Measurements from ENCODE around the gene GOPC. TPM values are rescaled to one million over a fixed set of nuclear protein-coding genes. Genes with fewer than 3 reads are reported as not detected.

GOPC gene
- total RNA-seq, 2 experiments from 2014 or later, result 14.8 to 16.1 TPM

DNA sequence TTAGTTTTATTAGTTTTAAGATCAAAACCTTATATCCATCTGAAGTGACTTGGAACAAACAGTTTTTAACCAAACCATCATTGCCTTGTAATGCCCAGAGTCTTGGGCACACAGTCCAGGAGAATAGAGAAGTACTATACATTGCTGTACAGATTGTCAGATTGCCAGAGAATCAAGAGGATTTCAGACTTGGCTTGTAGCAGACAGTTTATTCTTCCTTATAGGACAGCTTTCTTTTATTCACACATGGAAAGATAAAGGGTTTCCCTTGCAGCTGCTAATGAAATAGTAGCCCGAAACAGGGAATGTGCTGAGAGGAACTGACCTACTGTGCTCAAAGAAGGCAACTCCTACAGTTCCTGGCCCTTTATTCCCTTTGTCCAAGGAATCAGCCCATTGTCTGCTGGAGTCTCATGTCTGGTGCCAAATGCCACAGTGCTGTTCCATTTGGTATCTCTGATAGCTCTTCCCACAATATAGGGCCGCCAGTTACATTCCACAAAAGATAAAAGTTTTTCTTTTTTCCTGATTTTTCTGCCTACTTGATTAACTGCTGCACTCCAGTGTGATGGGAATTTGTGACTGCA is 89.2 kb downstream of the GOPC start:
- intact Hi-C loops (cut with micrococcal nuclease), result no loop called here
- no peak for DNase-seq
- TF ChIP-seq, protein P1, sequence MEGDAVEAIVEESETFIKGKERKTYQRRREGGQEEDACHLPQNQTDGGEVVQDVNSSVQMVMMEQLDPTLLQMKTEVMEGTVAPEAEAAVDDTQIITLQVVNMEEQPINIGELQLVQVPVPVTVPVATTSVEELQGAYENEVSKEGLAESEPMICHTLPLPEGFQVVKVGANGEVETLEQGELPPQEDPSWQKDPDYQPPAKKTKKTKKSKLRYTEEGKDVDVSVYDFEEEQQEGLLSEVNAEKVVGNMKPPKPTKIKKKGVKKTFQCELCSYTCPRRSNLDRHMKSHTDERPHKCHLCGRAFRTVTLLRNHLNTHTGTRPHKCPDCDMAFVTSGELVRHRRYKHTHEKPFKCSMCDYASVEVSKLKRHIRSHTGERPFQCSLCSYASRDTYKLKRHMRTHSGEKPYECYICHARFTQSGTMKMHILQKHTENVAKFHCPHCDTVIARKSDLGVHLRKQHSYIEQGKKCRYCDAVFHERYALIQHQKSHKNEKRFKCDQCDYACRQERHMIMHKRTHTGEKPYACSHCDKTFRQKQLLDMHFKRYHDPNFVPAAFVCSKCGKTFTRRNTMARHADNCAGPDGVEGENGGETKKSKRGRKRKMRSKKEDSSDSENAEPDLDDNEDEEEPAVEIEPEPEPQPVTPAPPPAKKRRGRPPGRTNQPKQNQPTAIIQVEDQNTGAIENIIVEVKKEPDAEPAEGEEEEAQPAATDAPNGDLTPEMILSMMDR (IDR thresholded peaks at IDR 0.05), result no peak
- H3K27me3 Mint-ChIP-seq, result peaks cover 2% of the 10 kb centered on the region
- POLR2A ChIA-PET, result no interaction called here
- no peak overlapping the region for H3K4me3 Mint-ChIP-seq
- CTCF ChIA-PET, result no interaction called here
- H3K36me3 Mint-ChIP-seq (ENCODE audit: low read depth), result no peaks in the 10 kb centered on the region
- H3K27ac Mint-ChIP-seq, result no peak overlapping the region
- ATAC-seq, result no peak
- no peaks in the 10 kb centered on the region for H3K4me1 Mint-ChIP-seq (ENCODE audit: low read depth)
- H3K9me3 Mint-ChIP-seq, result no peaks in the 10 kb centered on the region

GRCh38 chr6:117512056-117512828 is 90.1 kb downstream of the GOPC start:
- POLR2A ChIA-PET, result no interaction called here
- Mint-ChIP-seq H3K4me1 (ENCODE audit: low read depth) (no peaks in the 10 kb centered on the region), H3K27ac (no peak overlapping the region), H3K27me3 (peaks cover 2% of the 10 kb centered on the region), H3K4me3 (no peak overlapping the region), H3K9me3 (no peaks in the 10 kb centered on the region), H3K36me3 (ENCODE audit: low read depth) (no peaks in the 10 kb centered on the region)
- DNase-seq (no peak), ATAC-seq (no peak)
- intact Hi-C loops (cut with micrococcal nuclease), result no loop called here
- TF ChIP-seq, protein P1 (IDR thresholded peaks at IDR 0.05), result no peak
- CTCF ChIA-PET, result no interaction called here

Other genes starting within 250 kb of the GOPC start
- gene ROS1, start 176.6 kb downstream of the GOPC start, total RNA-seq, result not detected
- 1 to 10 TPM; 2.2 to 2.3 TPM for gene DCBLD1, start 119.8 kb downstream of the GOPC start, total RNA-seq
- 10 to 100 TPM; 42.2 to 42.8 TPM for gene NUS1, start 73.0 kb upstream of the GOPC start, total RNA-seq

Measured in activated CD8-positive, alpha-beta T cell treated with anti-CD3 and anti-CD28 coated beads for 36 hours (primary cell).